GM12878 (cell line): ENCODE results near the gene COL1A1. TPM values are rescaled to one million over a fixed set of nuclear protein-coding genes. Genes with fewer than 3 reads are reported as not detected.

Source experiments
- ATF3 ChIP-seq: IDR thresholded peaks from 2 replicates; pipeline ENCODE4 v1.6.1; 2011; ENCODE audit warnings: low read depth, mild to moderate bottlenecking, low read length, moderate library complexity, borderline replicate concordance; ENCODE audit errors: extremely low read depth
- BCL11A ChIP-seq: IDR thresholded peaks from 2 replicates; pipeline ENCODE4 v1.6.1; 2011; ENCODE audit warnings: low read depth, low read length
- BHLHE40 ChIP-seq, 2 experiments: fragments of 450-650 bp in 1 of 2; IDR thresholded peaks; 2 replicates each; pipeline ENCODE4 v1.6.1; 2011 to 2017; ENCODE audit warnings: low read depth in 2 of 2, borderline replicate concordance in 1 of 2, improper control_type of control experiment in 1 of 2, low read length in 1 of 2, mild to moderate bottlenecking in 1 of 2
- CREM ChIP-seq: IDR thresholded peaks from 2 replicates; pipeline ENCODE4 v1.6.1; 2014; ENCODE audit warnings: antibody characterized with exemption, low read depth
- ETV6 ChIP-seq, 2 experiments: fragments of 450-650 bp in 1 of 2; IDR thresholded peaks in 1 of 2; conservative IDR thresholded peaks in 1 of 2; 2 replicates each; pipeline ENCODE4 v1.6.1; 2014; ENCODE audit warnings: antibody characterized with exemption in 1 of 2, borderline replicate concordance in 1 of 2, low read depth in 1 of 2, mild to moderate bottlenecking in 1 of 2, moderate library complexity in 1 of 2
- IKZF2 ChIP-seq, 2 experiments: fragments of 450-650 bp; IDR thresholded peaks; 2 replicates each; pipeline ENCODE4 v1.6.1; 2017; ENCODE audit warnings: mild to moderate bottlenecking in 2 of 2, moderate library complexity in 2 of 2
- IRF4 ChIP-seq: IDR thresholded peaks from 2 replicates; pipeline ENCODE4 v1.6.1; 2011; ENCODE audit warnings: low read depth, low read length
- JUND ChIP-seq: IDR thresholded peaks from 2 replicates; pipeline ENCODE4 v1.6.1; 2012; ENCODE audit warnings: low read depth, mild to moderate bottlenecking, low read length, improper control_type of control experiment, moderate library complexity
- MEF2B ChIP-seq: fragments of 450-650 bp; IDR thresholded peaks from 2 replicates; pipeline ENCODE4 v1.6.1; 2018; ENCODE audit warnings: mild to moderate bottlenecking, moderate library complexity; ENCODE audit not compliant: partially characterized antibody, poor library complexity, severe bottlenecking
- MLLT1 ChIP-seq: fragments of 450-650 bp; IDR thresholded peaks from 2 replicates; pipeline ENCODE4 v1.6.1; 2016; ENCODE audit warnings: mild to moderate bottlenecking
- MTA3 ChIP-seq: IDR thresholded peaks from 2 replicates; pipeline ENCODE4 v1.6.1; 2012; ENCODE audit warnings: low read length, inconsistent platforms, borderline replicate concordance
- NFYB ChIP-seq: IDR thresholded peaks from 2 replicates; pipeline ENCODE4 v1.6.1; 2011; ENCODE audit warnings: low read depth, mild to moderate bottlenecking, low read length, improper control_type of control experiment, moderate library complexity; ENCODE audit not compliant: insufficient read depth
- NKRF ChIP-seq: fragments of 450-650 bp; conservative IDR thresholded peaks from 2 replicates; pipeline ENCODE4 v1.6.1; 2017; ENCODE audit warnings: mild to moderate bottlenecking, moderate library complexity
- NRF1 ChIP-seq: conservative IDR thresholded peaks from 2 replicates; pipeline ENCODE4 v1.6.1; 2011; ENCODE audit warnings: mild to moderate bottlenecking, low read depth, low read length, improper control_type of control experiment
- PML ChIP-seq: IDR thresholded peaks from 2 replicates; pipeline ENCODE4 v1.6.1; 2012; ENCODE audit warnings: low read length, inconsistent platforms
- RFX5 ChIP-seq: IDR thresholded peaks from 2 replicates; pipeline ENCODE4 v1.6.1; 2011; ENCODE audit warnings: low read depth, low read length, improper control_type of control experiment
- RUNX3 ChIP-seq: IDR thresholded peaks from 2 replicates; pipeline ENCODE4 v1.6.1; 2012; ENCODE audit warnings: low read length, inconsistent platforms
- SMAD1 ChIP-seq: fragments of 450-650 bp; IDR thresholded peaks from 2 replicates; pipeline ENCODE4 v1.6.1; 2018; ENCODE audit warnings: mild to moderate bottlenecking, low read depth; ENCODE audit not compliant: partially characterized antibody
- STAT3 ChIP-seq: IDR thresholded peaks from 2 replicates; pipeline ENCODE4 v1.6.1; 2011; ENCODE audit warnings: low read depth, low read length, improper control_type of control experiment
- ZBED1 ChIP-seq: IDR thresholded peaks from 2 replicates; pipeline ENCODE4 v1.6.1; 2016; ENCODE audit warnings: borderline replicate concordance
- ZBTB40 ChIP-seq: fragments of 450-650 bp; IDR thresholded peaks from 2 replicates; pipeline ENCODE4 v1.6.1; 2016; ENCODE audit warnings: mild to moderate bottlenecking, moderate library complexity, borderline replicate concordance
- ZNF622 ChIP-seq: fragments of 450-650 bp; IDR thresholded peaks from 2 replicates; pipeline ENCODE4 v1.6.1; 2017; ENCODE audit warnings: mild to moderate bottlenecking, inconsistent platforms
- polyA plus RNA-seq, 11 experiments: library from polyadenylated mRNA; depleted of rRNA in 4 of 11; unstranded in 6 of 11; stranded (reverse) in 5 of 11; fragments of >200 nt; fragmentation: Nextera tagmentation in 4 of 11; fragmentation: Illumina TruSeq in 1 of 11; extraction: Ambion mirVana in 4 of 11; extraction: Trizol in 1 of 11; gene quantifications; 1 replicate in 1 of 11; 2 replicates in 10 of 11; pipeline versions ENCODE4 v1.2.1 to v1.2.3, GENCODE V29; 2011 to 2016; ENCODE audit warnings: inconsistent platforms in 2 of 11, missing spikeins in 2 of 11, low read depth in 1 of 11
- total RNA-seq, 4 experiments: library from RNA; depleted of rRNA in 3 of 4; stranded (reverse); fragments of >200 nt in 3 of 4; fragmentation: Illumina TruSeq in 1 of 4; extraction: Trizol in 1 of 4; gene quantifications; 2 replicates each; pipeline versions ENCODE4 v1.2.1 to v1.2.3, GENCODE V29; 2013 to 2021

The COL1A1 gene
- total and polyA plus RNA-seq, 10 of the 15 experiments (the other 5 are each of a cell fraction or from before 2014, with no cell fraction given): 0.18 to 7.7 (median 2.3) TPM

- TF ChIP-seq ZBTB40 (no peak), MTA3 (no peak), PML (no peak), JUND (no peak), NFYB (no peak), RFX5 (no peak), RUNX3 (0 out of 2 replicates have a peak, but pooled peaks have one; percentile 13), NRF1 (no peak), ZBED1 (no peak), SMAD1 (no peak), NKRF (no peak), STAT3 (no peak), MLLT1 (peak; percentile 23; the same call in 1 of the 2 replicates), ZNF622 (no peak), BHLHE40 (IDR thresholded peaks at IDR 0.05; ENCODE audit: borderline replicate concordance in 1 of 2, low read depth in 2 of 2, low read length in 1 of 2) (peak in 1 of 2 experiments; percentile 46; a peak in 1 of 4 replicates), IRF4 (no peak), CREM (no peak), BCL11A (no peak), IKZF2 (IDR thresholded peaks at IDR 0.05) (peak; percentile 65 to 67; a peak in 3 of 4 replicates), ATF3 (no peak), ETV6 (conservative IDR thresholded peaks at IDR 0.05 in 1 of 2, IDR thresholded peaks at IDR 0.05 in 1 of 2; ENCODE audit: borderline replicate concordance in 1 of 2, low read depth in 1 of 2) (no peak), MEF2B (peak; percentile 77)
Observed at GRCh38 chr17:50192618-50193291, 8.7 kb downstream of the COL1A1 start (continued).
